HCT116 (cell line): Measurements from ENCODE around the gene FBXO42.

Experiments used
- CBX3 ChIP-seq: IDR thresholded peaks from 2 replicates; pipeline ENCODE4 v1.6.1; 2012; ENCODE audit warnings: low read depth
- CEBPB ChIP-seq: IDR thresholded peaks from 2 replicates; pipeline ENCODE4 v1.6.1; 2012; ENCODE audit warnings: low read depth
- CTCF ChIP-seq, 3 experiments: fragments of 200-600 bp in 1 of 3; sonication (generic) in 1 of 3; IDR thresholded peaks in 2 of 3; conservative IDR thresholded peaks in 1 of 3; 2 replicates each; pipeline ENCODE4 v1.5.1; 2012 to 2017; ENCODE audit warnings: low read depth in 2 of 3, low read length in 2 of 3, antibody characterized with exemption in 1 of 3, borderline replicate concordance in 1 of 3, control low read depth in 1 of 3, mild to moderate bottlenecking in 1 of 3, mixed read lengths in 1 of 3, mixed run types in 1 of 3, moderate library complexity in 1 of 3; ENCODE audit not compliant: insufficient read depth in 1 of 3
- EZH2 ChIP-seq: fragments of 200-600 bp; sonication (generic); IDR thresholded peaks from 2 replicates; pipeline ENCODE4 v1.6.1; 2017; ENCODE audit warnings: antibody characterized with exemption, mixed run types
- EZH2phosphoT487 ChIP-seq: fragments of 200-600 bp; IDR thresholded peaks from 2 replicates; pipeline ENCODE4 v1.6.1; 2018; ENCODE audit warnings: antibody characterized with exemption, borderline replicate concordance
- FOSL1 ChIP-seq: IDR thresholded peaks from 2 replicates; pipeline ENCODE4 v1.6.1; 2012; ENCODE audit warnings: low read depth
- POLR2AphosphoS5 ChIP-seq: IDR thresholded peaks from 2 replicates; pipeline ENCODE4 v1.6.1; 2011; ENCODE audit warnings: mild to moderate bottlenecking, low read depth, low read length, moderate library complexity
- RAD21 ChIP-seq: IDR thresholded peaks from 2 replicates; pipeline ENCODE4 v1.6.1; 2012; ENCODE audit warnings: low read depth, mild to moderate bottlenecking
- REST ChIP-seq: IDR thresholded peaks from 2 replicates; pipeline ENCODE4 v1.6.1; 2012; ENCODE audit warnings: low read depth
- SIN3A ChIP-seq: IDR thresholded peaks from 2 replicates; pipeline ENCODE4 v1.6.1; 2012; ENCODE audit warnings: low read depth
- TCF7L2 ChIP-seq: IDR thresholded peaks from 2 replicates; pipeline ENCODE4 v1.7.0; 2011; ENCODE audit warnings: borderline replicate concordance, inconsistent platforms; ENCODE audit not compliant: insufficient read depth, insufficient read length; ENCODE audit errors: extremely low read depth
- YY1 ChIP-seq: IDR thresholded peaks from 2 replicates; pipeline ENCODE4 v1.6.1; 2011; ENCODE audit warnings: low read length, low read depth, moderate library complexity, mild to moderate bottlenecking; ENCODE audit not compliant: insufficient replicate concordance; ENCODE audit errors: extremely low read depth
- TF ChIP-seq, protein P1 (sequence below): IDR thresholded peaks from 2 replicates; pipeline ENCODE4 v1.6.1; 2011; ENCODE audit warnings: mild to moderate bottlenecking, low read length, moderate library complexity; ENCODE audit not compliant: insufficient replicate concordance; ENCODE audit errors: extremely low read depth

GRCh38 chr1:16226490-16227179 lies 125.6 kb downstream of the FBXO42 start:
- TF ChIP-seq CBX3 (no peak), CTCF (IDR thresholded peaks at IDR 0.05 in 2 of 3, conservative IDR thresholded peaks at IDR 0.05 in 1 of 3; ENCODE audit: borderline replicate concordance in 1 of 3, insufficient read depth in 1 of 3, low read depth in 2 of 3, low read length in 2 of 3) (no peak), RAD21 (no peak), EZH2 (no peak), POLR2AphosphoS5 (no peak), CEBPB (no peak), REST (no peak), SIN3A (no peak), YY1 (no peak), EZH2phosphoT487 (no peak), FOSL1 (no peak), TCF7L2 (no peak)
- TF ChIP-seq, protein P1, sequence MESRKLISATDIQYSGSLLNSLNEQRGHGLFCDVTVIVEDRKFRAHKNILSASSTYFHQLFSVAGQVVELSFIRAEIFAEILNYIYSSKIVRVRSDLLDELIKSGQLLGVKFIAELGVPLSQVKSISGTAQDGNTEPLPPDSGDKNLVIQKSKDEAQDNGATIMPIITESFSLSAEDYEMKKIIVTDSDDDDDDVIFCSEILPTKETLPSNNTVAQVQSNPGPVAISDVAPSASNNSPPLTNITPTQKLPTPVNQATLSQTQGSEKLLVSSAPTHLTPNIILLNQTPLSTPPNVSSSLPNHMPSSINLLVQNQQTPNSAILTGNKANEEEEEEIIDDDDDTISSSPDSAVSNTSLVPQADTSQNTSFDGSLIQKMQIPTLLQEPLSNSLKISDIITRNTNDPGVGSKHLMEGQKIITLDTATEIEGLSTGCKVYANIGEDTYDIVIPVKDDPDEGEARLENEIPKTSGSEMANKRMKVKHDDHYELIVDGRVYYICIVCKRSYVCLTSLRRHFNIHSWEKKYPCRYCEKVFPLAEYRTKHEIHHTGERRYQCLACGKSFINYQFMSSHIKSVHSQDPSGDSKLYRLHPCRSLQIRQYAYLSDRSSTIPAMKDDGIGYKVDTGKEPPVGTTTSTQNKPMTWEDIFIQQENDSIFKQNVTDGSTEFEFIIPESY: no peak
